ENCODE measurements around the gene TYMP.
"Not testable (repeated sequence)": the region's sequence is repeated elsewhere in the genome, so short reads cannot be mapped to it uniquely, and the experiment has no call there.

TYMP gene

DNA sequence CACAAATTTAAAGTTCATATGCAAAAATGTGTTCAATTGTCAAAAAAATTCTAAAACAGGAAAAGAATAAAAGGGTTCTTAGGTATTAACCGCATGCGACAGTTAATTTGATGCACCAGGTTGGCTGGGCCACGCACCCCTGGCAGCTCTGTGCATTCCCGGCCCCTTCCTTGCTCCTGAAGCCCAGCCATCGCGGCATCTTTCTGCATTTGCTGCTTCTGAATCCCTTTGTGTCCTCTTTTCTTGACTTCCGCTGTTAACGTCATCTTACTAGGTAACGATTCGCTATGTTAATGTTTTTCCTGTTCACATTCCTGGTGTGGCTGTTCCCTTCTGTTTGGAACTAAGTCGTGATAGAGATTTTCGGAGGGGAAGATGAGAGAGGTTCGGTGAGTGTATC, 8.0 kb upstream of the TYMP start:
- DNase-seq (ENCODE audit: low read depth), result no peak

- DNase-seq (ENCODE audit: low read depth), result no peak
These were observed 6.4 kb upstream of the TYMP start for GRCh38 chr22:50536226-50536625.

DNA sequence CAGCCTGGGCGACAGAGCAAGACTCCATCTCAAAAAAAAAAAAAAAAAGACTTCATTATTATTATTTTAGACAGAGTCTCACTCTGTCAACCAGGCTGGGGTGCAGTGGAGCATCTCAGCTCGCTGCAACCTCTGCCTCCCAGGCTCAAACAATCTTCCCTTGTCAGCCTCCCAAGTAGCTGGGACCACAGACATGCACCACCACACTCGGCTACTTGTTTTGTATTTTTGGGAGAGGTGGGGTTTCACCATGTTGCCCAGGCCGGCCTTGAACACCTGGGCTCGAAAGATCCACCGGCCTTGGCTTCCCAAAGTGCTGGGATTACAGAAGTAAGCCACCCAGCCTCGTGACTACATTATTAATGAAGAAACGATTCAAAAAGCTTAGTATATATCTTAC, 5.3 kb upstream of the TYMP start:
- no peak for DNase-seq (ENCODE audit: low read depth)

GRCh38 chr22:50533856-50534711, 4.3 kb upstream of the TYMP start:
- not testable (repeated sequence) for DNase-seq (ENCODE audit: low read depth)

- no peak for DNase-seq (ENCODE audit: low read depth)
These were observed 3.3 kb upstream of the TYMP start for GRCh38 chr22:50532824-50533796.

DNA sequence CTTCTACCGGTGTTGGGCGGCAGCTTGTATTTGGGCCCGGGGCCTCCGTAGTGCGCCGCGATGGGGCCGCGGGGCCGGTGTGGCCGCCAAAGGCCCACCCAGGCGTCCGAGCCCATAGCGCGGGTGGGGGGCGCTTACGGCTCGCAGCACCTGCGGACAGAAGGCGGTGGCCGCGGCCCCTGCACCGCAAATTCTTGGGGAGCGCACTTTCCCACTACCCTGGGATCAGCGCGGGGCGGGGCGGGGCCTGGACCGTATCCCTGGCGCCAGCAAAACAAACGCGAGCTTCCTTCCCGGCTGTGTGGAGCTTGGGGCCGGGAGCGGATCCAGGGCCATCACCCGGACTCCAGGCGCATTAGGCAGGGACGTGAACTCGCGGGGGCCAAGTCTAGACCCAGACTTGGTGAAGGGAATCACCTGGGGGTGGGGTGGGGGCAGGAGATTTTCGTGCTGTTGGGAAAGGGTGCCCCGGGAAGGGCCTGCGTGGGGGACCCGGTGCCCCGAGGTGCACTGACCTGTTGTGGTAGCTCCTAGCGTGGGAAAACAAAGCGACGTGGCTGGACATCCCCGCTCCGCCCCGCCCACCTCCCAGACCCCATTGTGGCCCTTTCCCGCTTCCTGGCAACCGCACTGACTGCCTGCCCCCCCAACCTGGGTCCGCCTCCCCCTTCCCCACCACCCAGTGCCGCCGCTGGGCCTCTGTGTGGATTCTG, 2.3 kb upstream of the TYMP start:
- no peak for DNase-seq (ENCODE audit: low read depth)

DNA sequence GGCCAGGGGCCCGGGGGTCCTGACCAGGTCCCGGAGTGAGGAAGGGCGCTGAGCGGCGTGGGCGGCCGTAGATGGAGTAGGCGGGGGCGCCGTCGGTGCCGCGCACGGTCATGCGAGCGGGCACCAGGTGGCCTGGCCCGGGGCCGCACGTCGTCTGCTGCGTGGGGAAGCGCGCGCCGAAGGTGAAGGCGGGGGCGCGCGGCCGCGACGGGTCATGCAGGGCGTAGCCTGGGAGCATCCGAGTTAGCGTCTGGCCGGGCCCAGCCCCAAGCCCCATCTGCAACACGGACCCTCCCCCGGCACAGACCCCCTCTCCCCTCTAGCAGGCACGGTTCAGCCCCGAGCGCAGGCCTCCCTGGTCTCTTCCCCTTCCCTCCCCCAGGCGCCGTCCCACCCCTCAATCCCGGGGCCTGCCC, 1.7 kb upstream of the TYMP start:
- DNase-seq (ENCODE audit: low read depth), result no peak

- no peak for DNase-seq (ENCODE audit: low read depth)
These were observed 1.2 kb upstream of the TYMP start for GRCh38 chr22:50530877-50531545.

GRCh38 chr22:50530580-50530876, 716 bp upstream of the TYMP start:
- no peak for DNase-seq (ENCODE audit: low read depth)

- DNase-seq (ENCODE audit: low read depth), result no peak
These were observed 356 bp downstream of the TYMP start for GRCh38 chr22:50529416-50529896.

DNA sequence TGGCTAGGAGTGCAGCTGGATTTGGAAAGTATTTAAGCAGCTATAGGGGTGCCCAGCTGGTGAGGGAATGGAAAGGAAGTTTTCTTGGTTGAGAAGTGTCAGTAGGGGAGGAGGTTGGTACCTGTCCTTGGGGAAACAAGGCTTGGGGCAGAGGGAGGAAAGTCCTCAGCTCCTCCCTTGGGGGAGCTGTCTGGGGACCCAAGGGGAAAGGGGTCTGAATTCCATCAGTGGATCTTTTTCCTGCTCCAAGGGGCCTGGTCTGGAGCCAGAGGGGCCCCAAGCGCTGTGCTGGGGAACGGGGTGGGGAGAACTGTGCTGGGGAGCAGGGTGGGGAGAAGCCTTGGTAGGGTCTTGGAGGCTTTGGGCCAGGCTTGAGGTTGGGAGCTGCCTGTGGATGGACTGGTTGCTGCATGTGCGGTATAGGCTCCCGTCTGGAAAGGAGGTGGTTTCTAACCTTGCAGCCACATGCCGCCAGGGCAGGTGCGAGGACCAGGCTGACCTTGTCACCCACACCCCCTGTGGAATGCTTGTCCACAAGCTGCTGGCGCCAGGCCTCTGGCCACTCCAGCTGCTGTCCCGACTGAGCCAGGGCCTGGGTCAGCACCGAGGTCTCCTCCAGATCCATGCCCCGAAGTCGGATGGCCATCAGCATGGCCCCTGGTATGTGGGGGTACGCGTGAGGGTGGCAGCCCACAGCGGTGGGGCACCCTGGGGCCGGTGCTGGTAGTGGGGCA, 963 bp downstream of the TYMP start:
- no peak for DNase-seq (ENCODE audit: low read depth)

DNA sequence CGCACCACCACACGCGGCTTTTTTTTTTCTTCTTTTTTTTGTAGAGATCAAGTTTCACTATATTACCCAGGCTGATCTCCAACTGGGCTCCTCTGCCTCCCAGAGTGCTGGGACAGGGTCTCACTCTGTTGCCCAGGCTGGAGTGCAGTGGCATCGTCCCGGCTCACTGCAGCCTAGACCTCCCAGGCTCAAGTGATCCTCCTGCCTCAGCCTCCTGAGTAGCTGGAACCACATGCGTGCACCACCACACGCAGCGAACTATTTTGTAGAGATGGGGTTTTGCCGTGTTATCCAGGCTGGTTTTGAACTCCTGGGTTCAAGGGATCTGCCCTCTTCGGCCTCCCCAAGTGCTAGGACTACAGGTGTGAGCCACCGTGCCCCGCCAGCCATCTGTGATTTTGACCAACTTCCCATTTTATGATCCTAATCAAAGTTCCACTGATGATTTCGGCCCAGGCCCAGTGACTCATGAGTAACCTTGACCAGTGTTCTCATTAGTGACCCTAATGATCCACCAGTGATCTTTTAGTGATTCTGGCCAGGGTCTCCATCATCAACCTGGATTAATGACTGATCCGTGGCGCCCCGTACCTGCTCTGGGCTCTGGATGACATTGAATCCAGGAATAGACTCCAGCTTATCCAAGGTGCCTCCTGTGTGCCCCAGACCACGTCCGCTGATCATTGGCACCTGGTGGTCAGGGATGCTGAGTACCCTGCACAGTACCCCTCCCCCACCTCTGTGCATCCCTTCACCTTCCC, 1.7 kb downstream of the TYMP start:
- DNase-seq (ENCODE audit: low read depth), result no peak

DNA sequence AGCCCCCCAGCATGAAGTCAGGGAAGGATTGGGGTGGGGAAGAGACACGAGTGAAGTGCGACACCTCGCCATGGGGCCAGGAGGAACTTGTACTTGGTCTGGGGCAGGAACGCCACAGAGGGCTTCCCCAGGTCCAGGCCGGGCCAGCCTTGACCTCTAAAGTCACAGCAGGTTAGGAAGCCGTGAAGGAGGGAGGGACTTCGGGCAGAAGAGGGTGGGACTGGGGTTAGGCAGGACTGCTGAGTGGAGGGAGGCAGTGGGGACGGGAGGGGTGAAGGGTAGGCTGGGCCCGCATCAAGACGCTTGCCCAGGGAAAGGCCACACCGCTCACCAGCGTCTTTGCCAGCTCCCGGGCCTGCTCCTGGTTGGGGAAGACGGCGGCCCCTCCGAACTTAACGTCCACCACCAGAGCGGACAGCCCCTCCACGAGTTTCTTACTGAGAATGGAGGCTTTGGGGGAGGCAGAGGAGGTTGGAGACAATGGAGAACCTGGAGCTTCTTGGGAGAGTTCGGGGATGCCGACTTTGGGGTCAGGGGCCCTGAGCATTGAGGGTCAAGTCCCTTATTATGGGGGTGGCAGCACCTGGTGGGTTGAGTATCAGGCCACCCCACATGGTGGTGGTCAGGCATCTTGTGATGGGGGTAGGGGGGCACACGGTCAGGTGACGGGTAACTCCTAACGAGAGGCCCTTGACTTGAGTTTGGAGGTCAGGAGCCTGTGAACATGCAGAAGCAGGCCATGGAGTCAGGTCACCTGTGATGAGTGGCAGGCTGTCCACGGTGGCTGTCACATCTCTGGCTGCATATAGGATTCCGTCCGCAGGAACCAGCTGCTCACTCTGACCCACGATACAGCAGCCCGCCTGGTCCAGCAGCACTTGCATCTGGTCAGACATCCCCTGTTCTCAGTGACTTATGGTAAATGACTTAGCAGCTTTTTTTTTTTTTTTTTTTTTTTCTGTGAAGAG, 2.7 kb downstream of the TYMP start:
- DNase-seq (ENCODE audit: low read depth), result no peak

DNA sequence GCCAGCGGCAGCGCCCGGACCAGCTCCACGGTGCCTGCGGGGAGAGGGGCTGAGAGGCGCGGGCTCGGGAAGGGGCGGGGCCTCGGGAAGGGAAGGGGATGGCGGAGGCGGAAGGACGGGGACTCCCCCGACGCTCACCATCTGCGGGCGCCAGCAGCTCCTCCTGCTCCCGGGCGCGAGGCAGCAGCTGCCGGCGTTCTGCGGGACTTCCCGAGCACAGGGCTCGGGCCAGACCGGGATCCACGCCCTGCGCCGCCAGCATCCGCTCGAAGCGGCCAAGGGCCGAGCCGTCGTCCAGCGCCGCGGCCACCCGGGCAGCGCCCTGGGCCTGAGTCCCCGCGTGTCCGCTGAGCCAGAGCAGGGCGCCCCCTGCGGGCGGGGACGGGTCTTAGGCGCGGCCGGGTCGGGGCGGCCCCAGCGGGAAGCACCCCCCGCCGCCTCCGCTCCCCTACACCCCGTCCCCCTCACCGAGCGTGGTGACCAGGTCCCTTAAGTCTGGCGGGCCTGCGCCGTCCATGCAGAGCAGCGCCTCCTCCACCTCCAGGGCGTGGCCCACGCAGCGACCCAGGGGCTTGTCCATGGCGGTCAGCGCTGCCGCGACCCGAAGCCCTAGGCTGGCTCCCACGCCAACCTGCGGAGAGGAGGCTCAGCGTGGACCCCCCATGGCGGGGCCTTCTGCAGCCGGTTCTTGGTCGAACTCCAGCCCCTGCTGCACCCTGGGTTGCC, 3.5 kb downstream of the TYMP start:
- DNase-seq (ENCODE audit: low read depth), result no peak

- DNase-seq (ENCODE audit: low read depth), result no peak
These were observed 4.0 kb downstream of the TYMP start for GRCh38 chr22:50525858-50526107.

DNA sequence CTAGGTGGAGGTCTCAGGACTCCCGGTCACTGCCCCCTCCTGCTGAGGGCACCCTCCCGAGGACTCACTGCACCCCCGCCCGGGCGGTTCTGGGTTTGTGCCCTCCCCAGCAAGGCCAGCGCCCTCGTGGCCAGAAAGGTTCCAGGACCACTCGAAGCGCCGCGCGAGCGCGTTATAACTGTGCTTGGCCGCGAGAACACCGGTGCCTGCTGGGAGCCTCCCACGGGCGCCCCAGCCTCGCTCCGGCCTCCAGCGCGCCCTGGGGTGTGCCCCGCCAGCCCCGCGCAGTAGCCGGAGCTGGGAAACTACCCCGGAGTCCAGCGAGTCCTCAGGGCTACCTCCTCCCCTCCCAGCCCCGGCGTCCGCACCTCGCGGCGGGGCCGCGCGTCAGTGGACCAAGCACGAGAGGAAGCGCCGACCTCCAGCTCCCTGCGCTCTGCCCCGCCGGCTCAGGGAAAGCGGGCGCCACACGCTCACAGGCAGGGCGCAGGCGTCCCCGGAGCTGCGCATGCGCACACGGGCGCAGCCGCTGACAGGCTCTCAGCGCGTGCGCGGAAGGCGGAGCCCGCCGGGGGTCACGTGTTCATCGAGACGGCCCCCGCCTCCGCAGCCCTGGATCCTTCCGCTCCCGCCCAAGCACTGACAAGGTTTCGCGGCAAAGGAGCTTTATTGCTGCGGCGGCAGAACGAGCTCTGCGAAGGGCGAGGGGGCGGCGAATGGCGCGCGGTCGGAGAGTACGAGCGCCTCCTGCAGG, 4.5 kb downstream of the TYMP start, which contains the start of gene SCO2:
Gene SCO2 (minus strand): TSS at position 495 of the 754 bp plus-strand sequence. CDS start 1,187 bp downstream, outside the sequence.
- peak; percentile 92 for DNase-seq (ENCODE audit: low read depth)

DNA sequence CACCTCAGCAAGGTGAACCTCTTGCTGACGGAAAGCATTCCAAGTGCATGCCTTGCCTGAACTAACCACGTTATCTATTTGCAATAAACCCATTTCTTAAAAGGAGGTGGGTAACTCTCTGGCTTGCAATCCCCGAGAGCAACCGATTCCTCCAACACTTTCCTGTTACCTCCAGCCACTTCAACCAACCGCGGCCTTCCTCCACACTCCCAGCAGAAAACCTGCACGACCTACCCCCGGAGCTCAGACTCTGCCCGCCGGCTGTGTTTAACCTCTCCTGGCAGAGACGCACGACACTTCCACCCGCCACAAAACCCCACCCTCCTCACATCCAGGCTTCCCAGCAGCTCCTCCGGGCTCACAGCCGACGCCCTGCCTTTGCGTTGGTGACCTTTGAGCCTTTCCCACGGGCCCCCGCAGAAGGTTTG, 5.1 kb downstream of the TYMP start:
- no peak for DNase-seq (ENCODE audit: low read depth)
